ENCODE results near the gene LGR6. TPM values are rescaled to one million over a fixed set of nuclear protein-coding genes. Genes with fewer than 3 reads are reported as not detected.
"Not testable (repeated sequence)": the region's sequence is repeated elsewhere in the genome, so short reads cannot be mapped to it uniquely, and the experiment has no call there.

Gene LGR6
- total RNA-seq, 1 experiment from 2014 or later: 1.0 TPM

DNA sequence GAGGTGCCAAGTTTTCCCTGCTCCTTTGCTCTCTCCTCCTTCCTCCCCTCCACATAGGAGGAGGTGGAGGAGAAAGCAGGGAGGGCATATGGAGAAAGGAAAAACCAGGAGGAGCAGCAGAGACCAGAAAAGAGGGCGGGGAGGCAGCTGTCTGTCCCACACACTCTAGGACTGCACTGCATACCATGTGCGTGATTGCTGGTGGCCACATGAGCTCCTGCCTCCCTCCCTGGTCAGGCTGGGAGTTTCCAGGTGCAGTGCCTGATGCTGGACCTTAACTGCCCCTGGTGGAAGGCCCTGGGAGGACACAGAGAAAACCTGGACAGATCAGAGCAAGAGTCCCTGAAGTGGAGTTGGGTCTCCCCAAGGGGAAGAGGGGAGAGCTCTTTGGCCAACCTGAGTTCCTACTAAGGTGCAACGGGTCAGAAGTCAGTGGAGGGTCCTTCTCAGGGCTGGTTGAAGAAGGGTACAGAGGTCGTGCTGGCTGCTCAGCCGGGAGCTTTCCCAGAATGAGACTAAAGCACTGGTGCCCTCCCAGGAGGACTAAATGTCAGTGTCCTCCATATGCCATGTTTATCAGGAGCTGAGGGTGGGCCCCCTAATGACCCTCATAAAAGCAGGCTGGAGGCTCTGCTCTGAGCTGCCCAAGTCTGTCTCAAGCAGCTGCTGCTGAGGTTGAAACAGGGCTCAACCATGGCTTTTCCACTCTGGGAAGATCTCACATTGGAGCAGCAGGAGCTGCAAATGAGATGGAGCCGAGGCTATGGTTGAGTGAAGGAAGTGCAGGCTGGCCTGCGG is 3.5 kb upstream of the LGR6 start:
- Mint-ChIP-seq H3K27me3 (ENCODE audit: low read depth) (peaks cover 32% of the 10 kb centered on the region), H3K27ac (no peak overlapping the region), H3K36me3 (ENCODE audit: insufficient read depth in 1 of 3, low read depth in 3 of 3) (no peaks in the 10 kb centered on the region; a peak in 1 of 7 replicates), H3K4me3 (no peak overlapping the region), H3K4me1 (peaks cover 7 to 19% of the 10 kb centered on the region in 2 experiments), H3K9me3 (no peaks in the 10 kb centered on the region; a peak in 2 of 5 replicates)
- Histone ChIP-seq H3K18ac (ENCODE audit: insufficient read length, low read depth, low read length) (no peak overlapping the region), H2AFZ (ENCODE audit: low read length) (no peak overlapping the region), H3K4me2 (ENCODE audit: insufficient read depth, insufficient read length, low read length) (no peak overlapping the region), H3K79me1 (ENCODE audit: insufficient read depth, low read depth, low read length, poor library complexity, severe bottlenecking) (no peaks in the 10 kb centered on the region), H3K27me3 (ENCODE audit: insufficient read depth, low read length) (peaks cover 11% of the 10 kb centered on the region; the same call in 1 of the 2 replicates), H3K4ac (ENCODE audit: low read depth, low read length) (no peak overlapping the region), H2BK5ac (ENCODE audit: insufficient read length, low read length) (no peak overlapping the region), H3K9ac (ENCODE audit: extremely low read depth, insufficient read length, low read length) (no peak overlapping the region), H3K14ac (ENCODE audit: insufficient read depth, low read length) (no peak overlapping the region), H3K27ac (ENCODE audit: insufficient read length, low read depth, low read length) (no peak overlapping the region), H4K91ac (ENCODE audit: insufficient read length, low read depth, low read length) (no peak overlapping the region), H2BK12ac (ENCODE audit: insufficient read length, low read depth, low read length) (no peak overlapping the region), H3K9me3 (ENCODE audit: control insufficient read depth, low read depth, low read length) (no peaks in the 10 kb centered on the region), H2BK120ac (ENCODE audit: low read depth, low read length, poor library complexity, severe bottlenecking) (no peak overlapping the region), H2AK5ac (ENCODE audit: insufficient read length, low read length) (no peak overlapping the region), H3K56ac (ENCODE audit: insufficient read length, low read depth, low read length) (no peak overlapping the region), H3K79me2 (ENCODE audit: insufficient read depth, low read length) (no peaks in the 10 kb centered on the region), H3K23ac (ENCODE audit: insufficient read length, low read depth, low read length) (no peak overlapping the region), H3K4me1 (ENCODE audit: insufficient read depth, low read length) (peaks cover under 1% of the 10 kb centered on the region; the same call in 1 of the 2 replicates), H4K8ac (replicated peaks; ENCODE audit: insufficient read length, low read depth, low read length) (no peak overlapping the region), H4K20me1 (ENCODE audit: control insufficient read depth, insufficient read depth, insufficient read length) (no peaks in the 10 kb centered on the region), H4K5ac (ENCODE audit: insufficient read length, low read depth, low read length) (no peak overlapping the region), H3T11ph (ENCODE audit: low read length) (no peak overlapping the region), H3K23me2 (ENCODE audit: insufficient read length, low read depth, low read length, poor library complexity, severe bottlenecking) (peaks cover 4% of the 10 kb centered on the region), H2BK20ac (ENCODE audit: low read depth, low read length, poor library complexity, severe bottlenecking) (no peak overlapping the region), H2BK15ac (ENCODE audit: low read depth, low read length) (no peak overlapping the region)
- TF ChIP-seq, protein P1, sequence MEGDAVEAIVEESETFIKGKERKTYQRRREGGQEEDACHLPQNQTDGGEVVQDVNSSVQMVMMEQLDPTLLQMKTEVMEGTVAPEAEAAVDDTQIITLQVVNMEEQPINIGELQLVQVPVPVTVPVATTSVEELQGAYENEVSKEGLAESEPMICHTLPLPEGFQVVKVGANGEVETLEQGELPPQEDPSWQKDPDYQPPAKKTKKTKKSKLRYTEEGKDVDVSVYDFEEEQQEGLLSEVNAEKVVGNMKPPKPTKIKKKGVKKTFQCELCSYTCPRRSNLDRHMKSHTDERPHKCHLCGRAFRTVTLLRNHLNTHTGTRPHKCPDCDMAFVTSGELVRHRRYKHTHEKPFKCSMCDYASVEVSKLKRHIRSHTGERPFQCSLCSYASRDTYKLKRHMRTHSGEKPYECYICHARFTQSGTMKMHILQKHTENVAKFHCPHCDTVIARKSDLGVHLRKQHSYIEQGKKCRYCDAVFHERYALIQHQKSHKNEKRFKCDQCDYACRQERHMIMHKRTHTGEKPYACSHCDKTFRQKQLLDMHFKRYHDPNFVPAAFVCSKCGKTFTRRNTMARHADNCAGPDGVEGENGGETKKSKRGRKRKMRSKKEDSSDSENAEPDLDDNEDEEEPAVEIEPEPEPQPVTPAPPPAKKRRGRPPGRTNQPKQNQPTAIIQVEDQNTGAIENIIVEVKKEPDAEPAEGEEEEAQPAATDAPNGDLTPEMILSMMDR (conservative IDR thresholded peaks at IDR 0.05): no peak; the same call in 1 of the 3 replicates
- WGBS (ENCODE audit: extremely low coverage, insufficient read length, low lambda C conversion rate): no CpG with 5 or more reads among the region's 7 CpGs
- peak; percentile 65 for DNase-seq

DNA sequence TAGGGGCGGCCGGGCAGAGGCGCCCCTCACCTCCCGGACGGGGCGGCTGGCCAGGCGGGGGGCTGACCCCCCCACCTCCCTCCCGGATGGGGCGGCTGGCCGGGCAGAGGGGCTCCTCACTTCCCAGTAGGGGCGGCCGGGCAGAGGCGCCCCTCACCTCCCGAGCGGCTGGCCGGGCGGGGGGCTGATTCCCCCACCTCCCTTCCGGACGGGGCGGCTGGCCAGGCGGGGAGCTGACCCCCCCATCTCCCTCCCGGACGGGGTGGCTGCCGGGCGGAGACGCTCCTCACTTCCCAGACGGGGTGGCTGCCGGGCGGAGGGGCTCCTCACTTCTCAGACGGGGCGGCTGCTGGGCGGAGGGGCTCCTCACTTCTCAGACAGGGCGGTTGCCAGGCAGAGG is 2.2 kb upstream of the LGR6 start:
- Mint-ChIP-seq H3K4me1 (peaks cover 6 to 14% of the 10 kb centered on the region in 2 experiments), H3K27me3 (ENCODE audit: low read depth) (peaks cover 45% of the 10 kb centered on the region)
- not testable (repeated sequence) for DNase-seq; H3K4me1 ChIP-seq (ENCODE audit: insufficient read depth, low read length); H3K9me3 ChIP-seq (ENCODE audit: control insufficient read depth, low read depth, low read length); H2BK5ac ChIP-seq (ENCODE audit: insufficient read length, low read length); H3K9me3 Mint-ChIP-seq; H2AFZ ChIP-seq (ENCODE audit: low read length); H3K23me2 ChIP-seq (ENCODE audit: insufficient read length, low read depth, low read length, poor library complexity, severe bottlenecking); H3K14ac ChIP-seq (ENCODE audit: insufficient read depth, low read length); H2BK15ac ChIP-seq (ENCODE audit: low read depth, low read length); H3K36me3 Mint-ChIP-seq (ENCODE audit: insufficient read depth in 1 of 3, low read depth in 3 of 3); H3K4me2 ChIP-seq (ENCODE audit: insufficient read depth, insufficient read length, low read length); H4K20me1 ChIP-seq (ENCODE audit: control insufficient read depth, insufficient read depth, insufficient read length); H2BK12ac ChIP-seq (ENCODE audit: insufficient read length, low read depth, low read length); H2AK5ac ChIP-seq (ENCODE audit: insufficient read length, low read length); H3K79me2 ChIP-seq (ENCODE audit: insufficient read depth, low read length); H2BK120ac ChIP-seq (ENCODE audit: low read depth, low read length, poor library complexity, severe bottlenecking); H3K23ac ChIP-seq (ENCODE audit: insufficient read length, low read depth, low read length); H2BK20ac ChIP-seq (ENCODE audit: low read depth, low read length, poor library complexity, severe bottlenecking); H3K56ac ChIP-seq (ENCODE audit: insufficient read length, low read depth, low read length); H3K18ac ChIP-seq (ENCODE audit: insufficient read length, low read depth, low read length); H4K8ac ChIP-seq (replicated peaks; ENCODE audit: insufficient read length, low read depth, low read length); H3K9ac ChIP-seq (ENCODE audit: extremely low read depth, insufficient read length, low read length); H4K91ac ChIP-seq (ENCODE audit: insufficient read length, low read depth, low read length); H3K4ac ChIP-seq (ENCODE audit: low read depth, low read length); H4K5ac ChIP-seq (ENCODE audit: insufficient read length, low read depth, low read length); H3K79me1 ChIP-seq (ENCODE audit: insufficient read depth, low read depth, low read length, poor library complexity, severe bottlenecking); H3K27ac ChIP-seq (ENCODE audit: insufficient read length, low read depth, low read length); H3K4me3 Mint-ChIP-seq; H3T11ph ChIP-seq (ENCODE audit: low read length); H3K27ac Mint-ChIP-seq
- no CpG with 5 or more reads among the region's 33 CpGs for WGBS (ENCODE audit: extremely low coverage, insufficient read length, low lambda C conversion rate)
- H3K27me3 ChIP-seq (ENCODE audit: insufficient read depth, low read length): peaks cover 11% of the 10 kb centered on the region; the same call in 1 of the 2 replicates

Data from H9 (cell line).